Heart left ventricle (tissue), 13 donors: ENCODE data around the gene NEURL2.

Experiments
- CTCF ChIP-seq, 12 donors: fragments of 200-600 bp; sonication (generic) in 4 of 12; IDR thresholded peaks; one replicate each; pipeline versions ENCODE4 v1.5.0 to v1.8.0; 2018 to 2022; ENCODE audit warnings: antibody characterized with exemption in 12 of 12, mild to moderate bottlenecking in 5 of 12
- POLR2A ChIP-seq, 2 donors: fragments of 450-650 bp; IDR thresholded peaks; one replicate each; pipeline ENCODE4 v1.6.1; 2017; ENCODE audit warnings: antibody characterized with exemption in 2 of 2, mild to moderate bottlenecking in 2 of 2, moderate library complexity in 2 of 2
- donor health status: ischemic (EF 13 %, LVEDD 7.1; RV severe dilation, severe dysfunction).
- donor health status: DM: no; HTN: yes; CAD: no.
- donor health status: DM: no; HTN: no; CAD: no.
- donor health status: ischemic (EF 25% LVEDD 6.9; RV normal size, moderate dysfunction).
- donor health status: ischemic (EF 25% LVEDD 5.7; RV mildly dilated, moderate dysfunction).
- donor health status: ischemic (EF 35%, LVEDD 5.7; RV mildly dilated, moderate dysfunction).
- donor health status: nonischemic (EF 11% LVEDD 7.7; RV severe dilation, severe dysfunction).
- donor health status: DM: yes; HTN: yes; CAD: no.
- donor health status: PGD.
- donor health status: ischemic (EF 29% LVEDD 5.4; RV normal size, mild dysfunction).
- donor health status: nonischemic (EF 23%, LVEDD 6.1; RV moderate dilation, normal function).

GRCh38 chr20:45909817-45910669 is 19.0 kb upstream of the NEURL2 start:
- TF ChIP-seq CTCF (IDR thresholded peaks at IDR 0.05) (no peak), POLR2A (IDR thresholded peaks at IDR 0.05) (no peak)
